Heart left ventricle (tissue), 13 donors: ENCODE measurements around the gene TEX29.

Source experiments
- CTCF ChIP-seq, 12 donors: fragments of 200-600 bp; sonication (generic) in 4 of 12; IDR thresholded peaks; one replicate each; pipeline versions ENCODE4 v1.5.0 to v1.8.0; 2018 to 2022; ENCODE audit warnings: antibody characterized with exemption in 12 of 12, mild to moderate bottlenecking in 5 of 12
- POLR2A ChIP-seq, 2 donors: fragments of 450-650 bp; IDR thresholded peaks; one replicate each; pipeline ENCODE4 v1.6.1; 2017; ENCODE audit warnings: antibody characterized with exemption in 2 of 2, mild to moderate bottlenecking in 2 of 2, moderate library complexity in 2 of 2
- donor health status: ischemic (EF 13 %, LVEDD 7.1; RV severe dilation, severe dysfunction).
- donor health status: DM: no; HTN: yes; CAD: no.
- donor health status: DM: no; HTN: no; CAD: no.
- donor health status: ischemic (EF 25% LVEDD 6.9; RV normal size, moderate dysfunction).
- donor health status: ischemic (EF 25% LVEDD 5.7; RV mildly dilated, moderate dysfunction).
- donor health status: ischemic (EF 35%, LVEDD 5.7; RV mildly dilated, moderate dysfunction).
- donor health status: nonischemic (EF 11% LVEDD 7.7; RV severe dilation, severe dysfunction).
- donor health status: DM: yes; HTN: yes; CAD: no.
- donor health status: PGD.
- donor health status: ischemic (EF 29% LVEDD 5.4; RV normal size, mild dysfunction).
- donor health status: nonischemic (EF 23%, LVEDD 6.1; RV moderate dilation, normal function).

GRCh38 chr13:111282997-111283396 lies 37.4 kb upstream of the TEX29 start:
- no peak for TF ChIP-seq CTCF (IDR thresholded peaks at IDR 0.05)
- no peak for TF ChIP-seq POLR2A (IDR thresholded peaks at IDR 0.05)
